ENCODE data around the gene TNK2. TPM values are rescaled to one million over a fixed set of nuclear protein-coding genes. Genes with fewer than 3 reads are reported as not detected.
"Not testable (repeated sequence)": the region's sequence is repeated elsewhere in the genome, so short reads cannot be mapped to it uniquely, and the experiment has no call there.

The TNK2 gene
- total RNA-seq, 1 experiment from 2014 or later, result 55.1 TPM

GRCh38 chr3:195903950-195904290, 4.4 kb downstream of the TNK2 start:
- intact Hi-C loops (cut with micrococcal nuclease), result no loop called here

DNA sequence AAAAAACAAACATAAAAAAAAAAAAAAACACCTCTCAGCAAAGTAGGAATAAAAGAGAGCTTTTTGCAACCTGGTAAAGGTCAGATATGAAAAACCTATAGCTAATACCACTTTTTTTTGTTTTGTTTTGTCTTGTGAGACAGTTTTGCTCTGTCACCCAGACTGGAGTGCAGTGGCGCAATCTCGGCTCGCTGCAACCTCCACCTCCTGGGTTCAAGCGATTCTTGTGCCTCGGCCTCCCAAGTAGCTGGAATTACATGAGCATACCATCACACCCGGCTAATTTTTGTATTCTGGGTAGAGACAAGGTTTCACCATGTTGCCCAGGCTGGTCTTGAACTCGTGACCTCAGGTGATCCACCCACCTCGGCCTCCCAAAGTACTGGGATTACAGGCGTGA, 5.7 kb downstream of the TNK2 start:
- RAD21 ChIA-PET (ENCODE audit: low non-redundant PET in 1 of 2, low total read pairs in 2 of 2, uncharacterized antibody in 2 of 2, unreplicated experiment in 2 of 2); H2AFZ ChIP-seq (ENCODE audit: low read depth, low read length, poor library complexity, severe bottlenecking); H3K4me2 ChIP-seq (ENCODE audit: low read length); H3K9me2 ChIP-seq (ENCODE audit: insufficient read depth); H4K20me1 ChIP-seq (ENCODE audit: insufficient read depth); ATAC-seq; BruUV-seq (replicated peaks); POLR2A ChIA-PET; intact Hi-C loops (cut with micrococcal nuclease); H3K27me3 ChIP-seq (ENCODE audit: insufficient read depth, low read length); H3K9me3 ChIP-seq (ENCODE audit: control insufficient read depth in 1 of 2, insufficient read depth in 1 of 2, low read depth in 1 of 2, low read length in 2 of 2); DNase-seq (ENCODE audit: low read depth, low spot score); H3K27ac ChIP-seq (ENCODE audit: low read depth, low read length); H3K9ac ChIP-seq (ENCODE audit: low read length); CTCF ChIA-PET; H3K4me3 ChIP-seq (replicated peaks in 1 of 2; ENCODE audit: low read depth in 1 of 2, low read length in 2 of 2); H3K36me3 ChIP-seq (ENCODE audit: control insufficient read depth in 1 of 2, insufficient read depth in 2 of 2, low read length in 2 of 2): not testable (repeated sequence)
- Histone ChIP-seq H3K79me2 (ENCODE audit: insufficient read depth, low read length) (peaks cover 50% of the 10 kb centered on the region), H3K4me1 (ENCODE audit: control insufficient read depth in 1 of 2, insufficient read depth in 2 of 2, low read length in 2 of 2) (peaks cover 33 to 52% of the 10 kb centered on the region in 2 experiments)

More at GRCh38 chr3:195903950-195904290, 4.4 kb downstream of the TNK2 start:
- peak overlapping the region; percentile 9; the same call in 1 of the 2 replicates for H3K4me2 ChIP-seq (ENCODE audit: low read length)
- H3K27ac ChIP-seq (ENCODE audit: low read depth, low read length), result no peak overlapping the region
- H3K27me3 ChIP-seq (ENCODE audit: insufficient read depth, low read length), result no peaks in the 10 kb centered on the region
- no peak for TF ChIP-seq JUND (IDR thresholded peaks at IDR 0.05)
- TF ChIP-seq SP1 (IDR thresholded peaks at IDR 0.05; ENCODE audit: low read depth), result no peak
- TF ChIP-seq, protein P1, sequence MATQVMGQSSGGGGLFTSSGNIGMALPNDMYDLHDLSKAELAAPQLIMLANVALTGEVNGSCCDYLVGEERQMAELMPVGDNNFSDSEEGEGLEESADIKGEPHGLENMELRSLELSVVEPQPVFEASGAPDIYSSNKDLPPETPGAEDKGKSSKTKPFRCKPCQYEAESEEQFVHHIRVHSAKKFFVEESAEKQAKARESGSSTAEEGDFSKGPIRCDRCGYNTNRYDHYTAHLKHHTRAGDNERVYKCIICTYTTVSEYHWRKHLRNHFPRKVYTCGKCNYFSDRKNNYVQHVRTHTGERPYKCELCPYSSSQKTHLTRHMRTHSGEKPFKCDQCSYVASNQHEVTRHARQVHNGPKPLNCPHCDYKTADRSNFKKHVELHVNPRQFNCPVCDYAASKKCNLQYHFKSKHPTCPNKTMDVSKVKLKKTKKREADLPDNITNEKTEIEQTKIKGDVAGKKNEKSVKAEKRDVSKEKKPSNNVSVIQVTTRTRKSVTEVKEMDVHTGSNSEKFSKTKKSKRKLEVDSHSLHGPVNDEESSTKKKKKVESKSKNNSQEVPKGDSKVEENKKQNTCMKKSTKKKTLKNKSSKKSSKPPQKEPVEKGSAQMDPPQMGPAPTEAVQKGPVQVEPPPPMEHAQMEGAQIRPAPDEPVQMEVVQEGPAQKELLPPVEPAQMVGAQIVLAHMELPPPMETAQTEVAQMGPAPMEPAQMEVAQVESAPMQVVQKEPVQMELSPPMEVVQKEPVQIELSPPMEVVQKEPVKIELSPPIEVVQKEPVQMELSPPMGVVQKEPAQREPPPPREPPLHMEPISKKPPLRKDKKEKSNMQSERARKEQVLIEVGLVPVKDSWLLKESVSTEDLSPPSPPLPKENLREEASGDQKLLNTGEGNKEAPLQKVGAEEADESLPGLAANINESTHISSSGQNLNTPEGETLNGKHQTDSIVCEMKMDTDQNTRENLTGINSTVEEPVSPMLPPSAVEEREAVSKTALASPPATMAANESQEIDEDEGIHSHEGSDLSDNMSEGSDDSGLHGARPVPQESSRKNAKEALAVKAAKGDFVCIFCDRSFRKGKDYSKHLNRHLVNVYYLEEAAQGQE (IDR thresholded peaks at IDR 0.05; ENCODE audit: low read depth), result no peak
- TF ChIP-seq SRF (IDR thresholded peaks at IDR 0.05; ENCODE audit: low read depth), result no peak
- TF ChIP-seq SIN3A (IDR thresholded peaks at IDR 0.05; ENCODE audit: low read depth), result no peak
- TF ChIP-seq, protein P2, sequence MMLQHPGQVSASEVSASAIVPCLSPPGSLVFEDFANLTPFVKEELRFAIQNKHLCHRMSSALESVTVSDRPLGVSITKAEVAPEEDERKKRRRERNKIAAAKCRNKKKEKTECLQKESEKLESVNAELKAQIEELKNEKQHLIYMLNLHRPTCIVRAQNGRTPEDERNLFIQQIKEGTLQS (IDR thresholded peaks at IDR 0.05), result no peak
- no peaks in the 10 kb centered on the region for H3K9me2 ChIP-seq (ENCODE audit: insufficient read depth)
- no peak for ATAC-seq
- RAD21 ChIA-PET (ENCODE audit: low non-redundant PET in 1 of 2, low total read pairs in 2 of 2, uncharacterized antibody in 2 of 2, unreplicated experiment in 2 of 2), result no interaction called here
- no peak overlapping the region for H2AFZ ChIP-seq (ENCODE audit: low read depth, low read length, poor library complexity, severe bottlenecking)
- no peak for DNase-seq (ENCODE audit: low read depth, low spot score)
- H3K4me3 ChIP-seq (replicated peaks in 1 of 2; ENCODE audit: low read depth in 1 of 2, low read length in 2 of 2), result no peak overlapping the region
- H3K9me3 ChIP-seq (ENCODE audit: control insufficient read depth in 1 of 2, insufficient read depth in 1 of 2, low read depth in 1 of 2, low read length in 2 of 2), result no peaks in the 10 kb centered on the region
- no peak overlapping the region for H3K9ac ChIP-seq (ENCODE audit: low read length)
- H4K20me1 ChIP-seq (ENCODE audit: insufficient read depth), result no peaks in the 10 kb centered on the region
- POLR2A ChIA-PET, result no interaction called here
- CTCF ChIA-PET, result interaction anchor here (1.0 kb wide), 1 partner anchor 9 kb away, joined by 8 read pairs; no protein-coding TSS in a partner anchor
- H3K4me1 ChIP-seq (ENCODE audit: control insufficient read depth in 1 of 2, insufficient read depth in 2 of 2, low read length in 2 of 2), result peaks cover 32 to 52% of the 10 kb centered on the region in 2 experiments
- peaks cover 55% of the 10 kb centered on the region for H3K79me2 ChIP-seq (ENCODE audit: insufficient read depth, low read length)
- BruUV-seq (replicated peaks), result no TSS peak
- H3K36me3 ChIP-seq (ENCODE audit: control insufficient read depth in 1 of 2, insufficient read depth in 2 of 2, low read length in 2 of 2), result no peaks in the 10 kb centered on the region; a peak in 1 of 4 replicates

DNA sequence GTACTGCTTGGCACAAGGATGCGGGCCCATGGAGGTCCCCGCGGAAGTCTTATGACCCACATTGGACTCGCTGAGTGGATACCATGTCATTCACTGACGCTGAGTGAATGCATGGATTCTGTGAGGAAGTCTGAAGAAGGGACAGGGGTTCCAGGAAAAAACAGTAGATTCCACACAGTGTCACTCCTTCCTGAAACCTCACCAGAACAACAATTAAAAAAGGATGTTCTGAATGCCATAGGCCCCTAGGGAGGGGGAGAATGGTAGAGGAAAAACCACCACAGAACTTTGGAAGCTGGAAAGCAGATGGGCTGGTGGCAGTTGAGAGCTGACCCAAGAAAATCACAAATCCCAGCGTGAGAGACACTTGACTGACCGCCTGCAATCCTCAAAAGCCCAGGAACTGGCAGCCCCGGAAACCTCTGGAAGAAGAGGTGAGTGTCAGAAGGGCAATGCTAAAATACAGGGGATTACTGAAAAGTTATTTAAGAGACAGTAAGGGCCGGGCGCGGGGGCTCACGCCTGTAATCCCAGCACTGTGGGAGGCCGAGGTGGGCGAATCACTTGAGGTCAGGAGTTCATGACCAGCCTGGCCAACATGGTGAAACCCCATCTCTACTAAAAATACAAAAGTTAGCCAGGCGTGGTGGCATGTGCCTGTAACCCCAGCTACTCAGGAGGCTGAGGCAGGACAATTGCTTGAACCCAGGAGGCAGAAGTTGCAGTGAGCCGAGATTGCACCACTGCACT, 6.3 kb downstream of the TNK2 start:
- H4K20me1 ChIP-seq (ENCODE audit: insufficient read depth); H3K9me2 ChIP-seq (ENCODE audit: insufficient read depth); DNase-seq (ENCODE audit: low read depth, low spot score); H3K9ac ChIP-seq (ENCODE audit: low read length); BruUV-seq (replicated peaks); intact Hi-C loops (cut with micrococcal nuclease); H3K4me3 ChIP-seq (replicated peaks in 1 of 2; ENCODE audit: low read depth in 1 of 2, low read length in 2 of 2); ATAC-seq; H3K27ac ChIP-seq (ENCODE audit: low read depth, low read length); H3K27me3 ChIP-seq (ENCODE audit: insufficient read depth, low read length); CTCF ChIA-PET; H3K36me3 ChIP-seq (ENCODE audit: control insufficient read depth in 1 of 2, insufficient read depth in 2 of 2, low read length in 2 of 2); H3K4me2 ChIP-seq (ENCODE audit: low read length); H2AFZ ChIP-seq (ENCODE audit: low read depth, low read length, poor library complexity, severe bottlenecking); POLR2A ChIA-PET; RAD21 ChIA-PET (ENCODE audit: low non-redundant PET in 1 of 2, low total read pairs in 2 of 2, uncharacterized antibody in 2 of 2, unreplicated experiment in 2 of 2); H3K9me3 ChIP-seq (ENCODE audit: control insufficient read depth in 1 of 2, insufficient read depth in 1 of 2, low read depth in 1 of 2, low read length in 2 of 2): not testable (repeated sequence)
- Histone ChIP-seq H3K79me2 (ENCODE audit: insufficient read depth, low read length) (peaks cover 43% of the 10 kb centered on the region), H3K4me1 (ENCODE audit: control insufficient read depth in 1 of 2, insufficient read depth in 2 of 2, low read length in 2 of 2) (peaks cover 31 to 51% of the 10 kb centered on the region in 2 experiments)

All from HCT116 (cell line).